HK-2 (cell line): ENCODE data around the gene LTB4R2.
A peak's percentile ranks its signal among the peaks of the same experiment; 100 is the strongest.

ENCODE experiments used
- DNase-seq: peaks from one replicate; pipeline ENCODE4 v3.0.0-alpha.2; 2018; ENCODE audit not compliant: unreplicated experiment

Gene LTB4R2, protein sequence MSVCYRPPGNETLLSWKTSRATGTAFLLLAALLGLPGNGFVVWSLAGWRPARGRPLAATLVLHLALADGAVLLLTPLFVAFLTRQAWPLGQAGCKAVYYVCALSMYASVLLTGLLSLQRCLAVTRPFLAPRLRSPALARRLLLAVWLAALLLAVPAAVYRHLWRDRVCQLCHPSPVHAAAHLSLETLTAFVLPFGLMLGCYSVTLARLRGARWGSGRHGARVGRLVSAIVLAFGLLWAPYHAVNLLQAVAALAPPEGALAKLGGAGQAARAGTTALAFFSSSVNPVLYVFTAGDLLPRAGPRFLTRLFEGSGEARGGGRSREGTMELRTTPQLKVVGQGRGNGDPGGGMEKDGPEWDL

DNA sequence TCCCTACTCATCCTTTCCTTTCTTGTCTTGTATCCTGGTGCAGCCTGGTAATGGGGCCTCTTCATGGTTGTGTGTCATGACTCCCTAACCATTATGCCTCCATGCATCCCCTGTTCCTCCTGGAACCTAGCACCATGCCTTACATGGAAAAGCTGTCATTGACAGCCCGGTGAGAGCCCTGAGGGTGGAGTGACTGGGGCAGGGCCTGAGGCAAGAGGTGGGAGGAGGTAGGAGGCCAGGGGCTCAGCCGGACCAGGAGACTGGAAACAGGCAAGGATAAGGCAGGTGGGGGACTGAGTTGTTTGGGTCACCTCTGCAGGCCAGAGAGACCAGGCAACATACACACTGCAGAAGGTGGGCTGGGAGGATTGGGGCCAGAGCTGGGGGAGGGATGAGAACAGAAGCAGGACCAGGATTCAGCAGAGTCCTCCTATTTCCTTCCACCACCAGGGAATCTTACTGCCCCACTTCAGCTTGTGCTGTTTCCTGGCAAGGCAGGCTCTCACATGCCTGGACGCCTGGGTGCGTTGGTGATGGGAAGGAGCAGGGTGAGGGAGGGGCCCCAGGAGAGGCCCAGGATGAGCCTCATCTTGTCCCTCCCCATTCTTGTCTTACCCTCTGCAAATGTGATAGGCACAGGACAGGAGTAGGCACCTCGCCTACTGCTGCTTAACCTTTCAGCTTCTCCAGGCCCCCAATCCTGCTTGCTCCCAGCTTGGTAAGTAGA, at the start of gene LTB4R2:
Gene LTB4R2 (plus strand): TSS at position 603 of the 727 bp plus-strand sequence. CDS start 525 bp downstream, outside the sequence.
- DNase-seq: no peak

DNA sequence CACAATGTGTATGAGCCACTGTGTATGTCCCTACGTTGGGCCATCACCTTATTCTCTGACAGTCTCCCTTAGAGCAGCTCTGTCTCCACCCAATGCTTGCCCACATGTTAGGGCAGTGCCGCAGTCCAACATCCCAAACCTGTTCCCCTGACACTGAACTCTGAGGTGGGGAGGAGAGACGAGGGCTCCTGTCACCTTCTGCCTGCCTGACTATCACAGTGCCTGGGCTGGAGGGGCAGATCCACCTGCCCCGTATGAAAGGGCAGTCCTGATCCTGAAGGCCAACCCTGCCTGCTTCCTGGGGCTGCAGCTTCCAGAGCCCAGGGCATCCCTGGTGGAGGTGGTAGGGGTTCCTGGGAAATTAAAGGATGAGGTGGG, 49.2 kb upstream of the LTB4R2 start:
- DNase-seq: no peak

DNA sequence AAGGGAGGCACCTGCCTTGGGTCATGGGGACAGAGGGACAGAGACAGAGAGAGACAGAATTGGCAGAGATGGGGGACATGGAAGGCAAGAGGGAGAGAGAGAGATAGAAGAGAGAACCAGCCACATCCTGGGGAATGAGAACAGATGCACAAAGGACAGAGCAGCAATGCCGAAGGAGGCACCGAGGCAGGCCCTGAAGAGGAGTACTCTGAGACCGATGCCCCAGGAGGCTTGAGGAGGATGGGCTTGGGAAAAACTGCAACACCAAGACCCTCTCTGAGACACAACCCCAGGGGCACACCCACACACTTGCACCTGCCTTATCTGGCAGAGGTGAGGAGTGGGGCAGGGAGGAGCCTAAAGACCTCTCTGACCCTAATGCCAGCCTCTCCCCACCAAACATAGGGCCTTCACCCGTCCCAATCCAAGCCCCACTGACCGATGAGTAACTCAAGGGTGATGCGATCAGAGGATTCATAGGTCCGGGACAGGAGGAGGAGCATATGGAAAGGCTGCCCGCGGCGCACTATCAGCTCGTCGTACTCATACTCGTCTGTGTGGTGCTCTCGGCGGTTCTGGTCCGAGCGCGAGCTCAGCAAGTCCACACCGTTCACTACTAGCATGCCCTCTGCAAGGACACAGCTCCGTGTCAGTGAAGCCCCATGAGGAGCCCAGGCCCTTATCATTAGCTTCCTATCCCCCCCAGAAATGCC, 48.5 kb upstream of the LTB4R2 start:
- DNase-seq: no peak

DNA sequence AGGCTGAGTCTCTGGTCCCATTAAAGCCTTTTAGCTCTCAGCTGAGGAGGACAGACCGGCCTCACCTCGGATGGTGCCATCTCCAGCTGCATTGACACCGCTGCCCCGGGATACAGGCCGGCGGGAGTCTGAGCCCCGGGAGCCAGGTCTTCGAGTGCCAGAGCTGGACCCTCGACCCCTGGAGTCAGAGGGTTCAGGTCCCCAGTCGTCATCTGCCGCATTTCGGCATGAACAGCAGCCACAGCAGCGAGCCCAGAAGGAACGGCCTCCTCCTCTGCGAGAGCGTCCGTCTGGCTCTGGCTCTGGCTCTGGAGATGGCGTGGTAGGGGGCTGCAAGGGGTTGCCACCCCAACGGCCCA, 48.0 kb upstream of the LTB4R2 start:
- no peak for DNase-seq

DNA sequence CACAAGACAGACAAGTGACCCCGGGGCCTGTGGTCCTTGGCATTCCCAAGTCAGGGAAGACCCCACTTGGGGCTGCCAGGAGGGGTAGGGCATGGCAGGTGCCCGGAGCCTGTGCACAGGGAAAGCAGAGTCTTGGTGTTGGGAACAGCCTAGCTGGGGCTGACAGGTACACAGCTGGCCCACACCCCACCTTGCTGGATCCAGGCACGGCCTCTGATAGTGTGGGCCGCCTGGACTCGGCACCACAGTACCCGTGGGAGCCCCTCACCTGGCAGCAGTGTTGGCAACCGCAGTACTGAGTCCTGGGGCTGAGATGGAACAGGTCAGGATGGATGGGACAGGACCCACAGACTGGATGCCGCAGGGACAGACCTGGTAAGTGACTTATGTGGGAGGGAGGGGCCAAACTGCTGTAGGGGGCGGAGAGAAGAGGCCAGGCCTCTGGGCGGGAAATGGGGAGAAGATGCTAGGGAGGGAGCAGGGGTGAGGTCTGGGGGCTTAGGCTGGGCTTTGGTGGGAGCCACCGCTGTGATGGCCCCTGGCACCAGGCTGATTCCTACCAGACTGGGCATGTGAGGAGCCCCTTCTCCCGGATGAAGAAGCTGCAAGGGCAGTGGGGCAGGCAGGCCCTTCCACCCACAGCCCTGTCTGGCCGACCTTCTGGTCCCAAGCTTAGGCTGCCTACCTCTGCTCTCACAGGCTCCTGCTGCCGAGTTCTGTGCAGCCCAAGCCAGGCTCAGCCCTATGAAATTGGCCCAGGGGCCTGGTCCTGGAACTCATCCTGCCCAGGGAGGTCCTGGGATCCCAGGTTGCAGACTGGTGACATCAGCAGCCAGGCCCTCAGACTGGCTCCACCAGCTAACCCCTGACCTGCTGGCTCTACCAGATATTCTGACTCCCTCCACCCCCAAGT, 46.9 kb upstream of the LTB4R2 start, which contains the start of gene TGM1:
Gene TGM1 (minus strand): TSS at position 357 of the 913 bp plus-strand sequence. CDS start 825 bp downstream, outside the sequence.
- DNase-seq: no peak

DNA sequence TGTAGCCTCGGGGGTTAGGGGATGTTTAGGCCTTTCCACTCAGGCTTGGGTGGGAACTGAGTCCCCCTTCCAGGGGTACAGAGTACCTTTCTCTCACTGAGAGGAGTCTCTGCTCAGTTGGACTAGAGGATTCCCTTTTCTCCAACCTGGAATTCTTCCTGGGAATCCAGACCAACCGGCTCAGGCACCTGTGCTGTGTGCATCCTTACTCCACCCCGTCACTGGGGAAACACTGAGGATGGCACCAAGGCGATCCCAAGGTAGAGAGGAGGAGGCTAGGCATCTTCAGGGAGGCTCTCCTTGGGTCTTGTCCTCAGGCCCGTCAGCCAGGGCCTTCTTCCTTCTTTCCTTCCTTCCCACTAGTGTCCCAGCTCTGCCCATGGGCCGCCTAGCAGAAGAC, 46.1 kb upstream of the LTB4R2 start:
- no peak for DNase-seq

DNA sequence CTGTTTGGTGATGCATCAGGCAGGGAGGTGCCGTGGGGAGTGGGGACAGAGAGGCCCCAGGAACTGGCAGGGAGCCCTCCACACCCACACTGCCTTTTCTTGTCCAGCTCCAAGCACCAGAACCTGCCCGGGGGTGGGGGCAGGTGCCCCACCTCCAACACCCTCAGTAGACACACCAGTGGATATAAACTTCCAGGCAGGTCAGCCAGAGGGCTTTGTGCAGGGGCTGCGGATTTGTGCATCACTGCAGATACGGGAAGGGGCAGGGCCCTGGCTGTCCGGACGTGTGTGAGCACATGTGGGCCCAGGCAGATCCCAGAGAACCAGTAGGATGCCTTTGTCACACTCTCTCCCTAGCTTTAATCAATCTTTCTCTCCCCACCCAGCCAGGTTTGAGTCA, 45.6 kb upstream of the LTB4R2 start:
- no peak for DNase-seq

DNA sequence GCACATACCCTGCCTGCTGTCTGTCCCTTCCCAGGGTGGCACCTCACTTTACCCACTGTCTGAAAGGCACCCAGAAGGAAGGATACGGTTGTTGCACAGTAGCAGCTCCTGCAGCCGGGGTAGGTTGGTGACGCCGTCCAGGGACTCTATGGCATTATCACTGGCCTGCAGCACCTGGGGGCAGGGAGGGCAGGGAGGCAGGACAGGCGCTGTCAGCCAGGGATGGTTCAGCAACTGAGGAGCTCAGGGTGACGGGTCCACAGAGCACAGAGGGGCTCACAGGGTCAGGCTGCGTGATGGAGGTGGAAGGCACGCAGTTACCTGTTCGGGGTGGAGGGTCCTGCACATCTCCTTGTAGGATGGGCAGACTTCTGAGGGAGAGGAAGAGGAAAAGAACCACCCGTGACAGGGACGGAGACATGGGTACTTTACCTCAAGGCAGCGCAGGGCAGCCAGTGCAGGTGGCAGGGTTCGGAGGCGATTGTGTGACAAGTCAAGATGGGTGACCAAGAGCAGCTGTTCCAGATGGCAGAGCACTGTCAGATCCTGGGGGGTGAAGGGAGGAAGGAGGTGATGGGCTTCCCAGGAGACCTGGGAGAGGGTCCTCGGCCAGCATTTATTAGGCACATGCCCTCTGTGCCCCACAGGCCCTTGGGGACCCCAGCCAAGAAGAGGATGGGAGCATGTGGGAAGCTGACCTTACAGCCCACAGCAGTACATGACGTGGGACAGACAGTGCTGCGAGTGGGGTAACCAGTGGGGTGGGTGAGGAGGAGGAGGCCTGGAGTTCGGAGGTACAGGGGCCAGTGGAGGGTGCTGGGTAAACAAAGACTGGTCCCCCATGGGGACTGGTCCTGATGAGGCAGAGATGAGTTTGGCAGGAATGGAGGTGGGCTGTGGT, 43.3 kb upstream of the LTB4R2 start:
- no peak for DNase-seq

DNA sequence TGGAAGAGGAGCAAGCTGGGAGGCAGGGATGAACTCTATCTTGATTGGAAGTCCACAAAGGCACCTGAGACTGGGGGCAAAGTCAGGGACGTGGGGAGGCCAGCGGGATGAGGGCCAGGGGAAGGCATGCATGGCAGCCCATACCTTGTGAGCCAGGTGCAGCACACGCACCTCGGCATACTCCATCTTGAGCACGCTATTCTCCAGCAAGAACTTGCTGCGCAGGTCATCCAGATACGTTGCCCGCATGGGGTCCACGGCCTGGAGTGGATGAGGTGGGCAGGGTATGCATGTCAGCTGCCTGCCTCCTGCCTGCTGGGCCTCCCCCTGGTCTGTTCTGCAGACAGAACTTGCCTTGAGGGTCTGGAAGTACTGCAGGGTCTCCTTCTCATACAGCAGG, 42.4 kb upstream of the LTB4R2 start:
- DNase-seq: no peak

DNA sequence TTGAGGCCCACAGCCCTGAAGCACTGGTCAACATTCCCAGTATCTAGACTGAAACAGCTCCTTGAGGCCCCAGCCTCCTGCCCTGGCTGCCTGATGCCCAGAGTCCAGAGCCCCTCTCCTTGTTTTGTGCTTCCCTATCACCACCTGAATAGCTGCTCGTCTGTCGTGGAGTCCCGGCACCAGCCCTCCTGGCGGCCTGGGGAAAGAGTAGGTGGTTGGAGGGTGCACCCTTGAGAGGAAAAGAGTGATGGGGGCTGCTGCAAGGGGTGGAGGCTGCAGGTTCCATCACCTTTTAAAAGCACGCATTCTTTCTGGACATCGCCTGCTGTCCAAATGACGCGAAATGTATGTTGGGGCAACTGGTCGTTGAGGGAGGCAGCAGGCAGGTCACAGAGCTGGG, 41.7 kb upstream of the LTB4R2 start:
- no peak for DNase-seq

DNA sequence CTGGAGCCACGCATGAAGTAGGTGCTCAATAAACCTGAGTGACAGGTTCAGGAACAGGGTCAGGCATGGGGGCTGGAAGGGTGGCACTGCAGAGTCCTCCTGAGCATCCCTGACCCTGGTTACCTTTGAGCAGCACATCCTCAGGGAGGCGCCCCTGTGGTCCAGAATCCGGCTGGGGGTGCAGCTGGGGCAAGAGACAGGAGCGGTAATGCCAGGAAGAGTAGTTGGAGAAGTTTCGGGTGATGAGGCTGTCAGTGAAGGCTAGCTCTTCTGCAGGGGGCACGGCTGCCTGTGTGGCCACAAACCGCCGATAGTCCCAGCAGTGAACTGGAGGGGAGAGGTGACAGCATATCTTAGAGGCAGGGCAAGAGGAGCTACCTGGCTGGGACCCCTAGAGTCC, 40.6 kb upstream of the LTB4R2 start:
- DNase-seq: no peak

DNA sequence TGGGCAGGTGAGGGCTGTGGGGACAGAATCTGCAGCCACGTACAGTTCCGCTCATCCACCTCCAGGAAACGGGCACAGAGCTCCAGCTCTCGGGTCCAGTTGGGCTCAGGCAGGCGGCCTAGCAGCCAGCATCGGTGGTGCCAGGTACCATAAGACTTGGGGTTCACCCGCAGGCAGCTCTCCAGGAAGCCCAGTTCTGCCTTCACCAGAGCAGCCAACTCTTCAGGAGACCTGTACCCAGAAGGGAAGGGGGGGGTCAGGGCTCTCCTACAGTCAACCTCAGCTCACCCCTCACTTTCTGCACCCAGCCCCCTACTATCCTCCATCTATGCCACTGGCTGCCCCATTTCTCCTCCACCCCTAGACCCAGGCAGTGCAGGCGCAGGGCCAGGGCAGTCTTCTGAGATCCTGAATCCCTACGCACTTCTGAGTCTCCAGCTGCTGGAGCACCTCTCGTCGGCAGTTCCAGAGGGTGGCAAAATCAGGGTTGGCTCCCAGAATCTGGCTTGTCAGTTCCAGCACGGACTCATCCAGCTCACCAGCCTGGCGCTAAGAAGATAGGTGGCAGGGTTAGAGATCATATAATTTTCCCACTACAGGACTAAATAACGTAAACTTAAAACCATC, 39.9 kb upstream of the LTB4R2 start:
- no peak for DNase-seq

DNA sequence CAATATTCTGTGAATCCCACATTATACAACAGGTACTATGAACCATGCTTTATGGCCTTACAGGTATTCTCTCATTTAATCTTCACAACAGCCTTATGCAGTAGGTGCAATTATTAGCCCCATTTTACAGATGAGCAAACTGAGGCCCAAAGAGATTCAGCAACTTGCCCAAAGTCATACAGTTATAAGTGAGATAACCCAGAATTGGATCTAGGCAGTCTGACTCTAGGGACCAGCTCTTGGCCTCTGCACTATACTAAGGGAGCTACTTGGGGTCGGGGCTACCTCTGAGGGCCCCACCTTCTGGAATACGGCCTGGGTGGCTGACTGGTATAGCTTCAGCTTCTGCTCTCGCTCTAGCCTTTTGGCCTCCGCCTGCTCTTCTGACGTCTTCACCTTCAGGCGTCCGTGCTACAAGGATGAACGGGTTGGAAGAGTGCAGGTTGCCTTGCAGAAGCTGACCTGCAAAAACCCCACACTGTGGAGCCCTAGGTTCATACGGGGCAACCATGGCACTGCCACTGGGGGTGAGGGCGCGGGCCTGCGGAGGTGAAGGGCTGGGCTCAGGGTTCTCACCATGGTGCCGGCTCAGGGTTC, 39.3 kb upstream of the LTB4R2 start:
- no peak for DNase-seq

DNA sequence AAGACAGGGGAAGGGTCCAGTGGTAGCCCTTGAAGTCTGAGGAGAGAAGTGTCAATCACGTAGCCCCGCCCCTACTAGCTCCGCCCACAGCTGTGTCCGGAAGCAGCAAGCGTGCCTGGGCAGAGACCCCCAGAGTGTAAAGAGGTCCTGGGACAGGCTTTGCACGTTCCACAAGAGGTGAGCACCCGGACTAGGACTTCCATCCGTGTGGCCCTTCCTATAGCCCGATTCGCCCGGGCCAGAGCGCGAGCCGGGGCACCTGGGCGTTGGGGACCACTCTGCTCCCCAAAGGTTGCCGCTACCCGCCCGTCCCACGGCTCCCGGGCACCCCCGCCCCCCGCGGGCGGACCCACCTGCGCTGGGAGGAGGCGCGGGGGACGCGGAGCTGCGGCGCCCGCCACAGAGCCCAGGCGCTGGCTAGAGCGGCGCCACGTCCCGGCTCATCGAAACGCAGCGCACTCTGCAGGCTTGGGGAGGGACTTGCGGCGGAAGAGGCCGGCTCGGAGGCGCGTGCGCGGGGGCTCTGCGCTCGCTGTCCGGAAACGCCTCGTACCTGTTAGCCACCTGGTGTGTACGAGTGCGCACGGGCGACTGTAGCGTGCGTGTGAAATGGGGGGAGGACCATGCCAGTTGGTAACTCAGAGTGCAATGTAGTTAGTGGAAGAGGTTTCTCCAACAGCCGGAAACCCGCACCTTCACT, 38.7 kb upstream of the LTB4R2 start, which contains the start of gene RABGGTA:
Gene RABGGTA (minus strand): TSS at position 464 of the 700 bp plus-strand sequence. CDS start 482 bp downstream, outside the sequence.
- peak; percentile 85 for DNase-seq

DNA sequence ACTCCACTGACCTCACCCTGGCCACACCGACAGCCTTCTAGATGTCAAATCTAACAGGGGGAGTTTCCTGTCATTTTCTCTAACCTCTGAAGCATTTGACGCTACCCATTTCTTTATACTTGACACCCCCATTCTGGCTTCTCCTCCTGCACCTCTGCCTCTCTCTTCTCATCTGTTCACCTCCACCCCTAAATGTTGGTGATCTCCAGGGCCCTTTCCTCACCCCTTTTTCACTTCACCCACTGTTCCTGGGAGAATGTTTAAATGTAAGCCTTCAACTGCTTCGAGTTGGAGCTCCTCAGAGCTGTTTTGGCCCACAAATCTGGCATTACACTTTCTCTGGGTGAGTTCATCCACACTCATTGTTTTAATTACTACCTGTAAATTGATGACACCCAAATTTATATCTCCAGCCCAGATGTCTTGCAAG, 38.1 kb upstream of the LTB4R2 start:
- no peak for DNase-seq

DNA sequence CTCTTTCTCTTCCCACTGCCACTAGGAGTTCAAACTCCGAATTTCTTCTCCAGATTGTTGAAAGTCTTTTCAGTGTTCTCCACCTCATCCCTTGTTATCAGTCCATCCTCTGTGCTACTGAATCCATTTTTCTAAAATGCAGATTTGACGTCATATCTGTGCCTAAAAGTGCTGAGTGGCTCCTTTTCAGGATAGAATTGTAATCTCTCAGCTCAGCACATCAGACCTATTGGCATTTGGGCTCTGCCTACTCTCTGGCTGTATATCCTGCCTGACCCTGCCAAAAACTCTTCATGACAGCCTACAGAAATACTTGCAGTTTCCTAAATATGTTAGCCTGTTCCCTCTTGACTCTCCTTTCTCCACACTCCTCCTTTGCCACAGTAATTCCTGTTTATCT, 37.5 kb upstream of the LTB4R2 start:
- no peak for DNase-seq

DNA sequence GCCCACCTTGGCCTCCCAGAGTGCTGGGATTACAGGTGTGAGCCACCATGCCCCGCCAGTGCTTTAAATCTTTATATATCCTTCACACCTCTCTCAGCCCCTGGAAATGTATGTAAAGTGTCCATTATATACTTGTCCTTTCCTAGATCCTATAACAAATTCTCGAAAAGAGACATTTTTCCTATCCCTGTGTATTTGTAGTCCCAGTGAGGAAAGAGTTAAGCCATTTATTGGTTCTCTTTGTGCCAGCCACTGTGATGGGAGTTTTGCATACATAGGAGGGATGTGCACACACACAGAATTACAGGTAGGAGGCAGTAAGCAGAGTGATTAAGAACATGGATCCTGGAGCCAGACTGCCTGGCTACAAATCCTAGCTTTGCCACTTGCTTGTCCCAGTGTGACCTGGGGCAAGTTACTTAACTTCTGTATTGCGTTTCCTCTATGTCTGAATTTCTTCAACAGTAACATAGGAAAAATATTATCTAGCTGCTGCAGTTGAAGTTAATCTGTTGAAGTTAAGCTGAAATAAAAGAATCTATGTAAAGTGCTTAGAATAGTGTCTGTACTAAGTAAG, 36.4 kb upstream of the LTB4R2 start:
- DNase-seq: no peak

DNA sequence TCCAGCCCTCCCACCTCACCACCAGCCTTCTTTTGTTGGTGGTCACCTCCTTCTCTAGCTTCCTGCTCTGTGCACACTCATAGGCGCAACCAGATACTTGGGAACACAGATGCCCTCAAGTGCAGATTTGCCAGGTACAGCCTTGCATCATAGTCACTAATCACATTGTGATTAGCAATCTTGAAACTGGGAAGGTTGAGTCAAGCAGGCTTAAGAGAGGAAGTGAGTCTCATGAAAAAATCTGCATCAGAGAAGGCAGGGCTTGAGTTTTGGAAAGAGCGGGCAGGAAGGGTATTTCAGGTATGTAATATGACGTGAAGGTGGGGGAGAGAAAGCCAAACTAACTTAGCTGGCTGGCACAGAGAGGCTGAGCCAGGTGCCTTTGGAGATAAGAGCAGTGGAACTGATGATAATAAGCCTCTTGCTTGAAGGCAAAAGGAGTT, 35.8 kb upstream of the LTB4R2 start:
- DNase-seq: no peak
